Measurements from ENCODE around the gene SEC14L1.
A peak's percentile ranks its signal among the peaks of the same experiment; 100 is the strongest.

Gene SEC14L1

GRCh38 chr17:77227461-77228240 is 86.9 kb downstream of the SEC14L1 start:
- Mint-ChIP-seq H3K27me3 (ENCODE audit: low read depth) (no peaks in the 10 kb centered on the region), H3K4me3 (no peak overlapping the region), H3K4me1 (peaks cover 19% of the 10 kb centered on the region), H3K36me3 (ENCODE audit: low read depth) (peaks cover 3% of the 10 kb centered on the region), H3K9me3 (no peaks in the 10 kb centered on the region), H3K27ac (peak overlapping the region; percentile 71 to 82 (median 75))
- TF ChIP-seq CTCF (IDR thresholded peaks at IDR 0.05; ENCODE audit: unreplicated experiment in 3 of 3) = no peak

GRCh38 chr17:77228241-77228752 is 87.5 kb downstream of the SEC14L1 start:
- Mint-ChIP-seq H3K4me1 (peaks cover 23% of the 10 kb centered on the region), H3K27me3 (ENCODE audit: low read depth) (no peaks in the 10 kb centered on the region), H3K9me3 (peaks cover 3% of the 10 kb centered on the region), H3K4me3 (no peak overlapping the region), H3K36me3 (ENCODE audit: low read depth) (peaks cover 3% of the 10 kb centered on the region), H3K27ac (peak overlapping the region; percentile 71 to 82 (median 75))
- no peak for TF ChIP-seq CTCF (IDR thresholded peaks at IDR 0.05; ENCODE audit: unreplicated experiment in 3 of 3)

GRCh38 chr17:77228816-77229215 is 88.0 kb downstream of the SEC14L1 start:
- H3K27me3 Mint-ChIP-seq (ENCODE audit: low read depth) = no peaks in the 10 kb centered on the region
- H3K9me3 Mint-ChIP-seq = peaks cover 3% of the 10 kb centered on the region
- peaks cover 28% of the 10 kb centered on the region for H3K4me1 Mint-ChIP-seq
- H3K27ac Mint-ChIP-seq = peak overlapping the region; percentile 71 to 82 (median 75)
- TF ChIP-seq CTCF (IDR thresholded peaks at IDR 0.05; ENCODE audit: unreplicated experiment in 3 of 3) = no peak
- H3K4me3 Mint-ChIP-seq = no peak overlapping the region
- H3K36me3 Mint-ChIP-seq (ENCODE audit: low read depth) = peaks cover 3% of the 10 kb centered on the region

- Mint-ChIP-seq H3K36me3 (ENCODE audit: low read depth) (peaks cover 3% of the 10 kb centered on the region), H3K27ac (no peak overlapping the region), H3K4me3 (no peak overlapping the region), H3K27me3 (ENCODE audit: low read depth) (peaks cover 3% of the 10 kb centered on the region), H3K4me1 (peaks cover 39% of the 10 kb centered on the region), H3K9me3 (peaks cover 3% of the 10 kb centered on the region)
- TF ChIP-seq CTCF (IDR thresholded peaks at IDR 0.05; ENCODE audit: unreplicated experiment in 3 of 3) = no peak
These were observed 89.1 kb downstream of the SEC14L1 start for GRCh38 chr17:77229786-77230435.

- no peaks in the 10 kb centered on the region for H3K36me3 Mint-ChIP-seq (ENCODE audit: low read depth)
- peaks cover 43% of the 10 kb centered on the region for H3K4me1 Mint-ChIP-seq
- H3K9me3 Mint-ChIP-seq = peaks cover 3% of the 10 kb centered on the region
- peaks cover 3% of the 10 kb centered on the region for H3K27me3 Mint-ChIP-seq (ENCODE audit: low read depth)
- no peak for TF ChIP-seq CTCF (IDR thresholded peaks at IDR 0.05; ENCODE audit: unreplicated experiment in 3 of 3)
- H3K4me3 Mint-ChIP-seq = no peak overlapping the region
- H3K27ac Mint-ChIP-seq = no peak overlapping the region
These were observed 89.7 kb downstream of the SEC14L1 start for GRCh38 chr17:77230436-77230830.

All from nephron (organoid).